Measurements from ENCODE around the gene COL5A2. TPM values are rescaled to one million over a fixed set of nuclear protein-coding genes. Genes with fewer than 3 reads are reported as not detected.
A peak's percentile ranks its signal among the peaks of the same experiment; 100 is the strongest.

Gene COL5A2
- total and polyA plus RNA-seq, 4 donors = 3.2 to 83.5 (median 9.1) TPM

GRCh38 chr2:189181706-189182105 is 2.1 kb upstream of the COL5A2 start:
- no peak for TF ChIP-seq JUND (IDR thresholded peaks at IDR 0.05)
- TF ChIP-seq, protein P1, sequence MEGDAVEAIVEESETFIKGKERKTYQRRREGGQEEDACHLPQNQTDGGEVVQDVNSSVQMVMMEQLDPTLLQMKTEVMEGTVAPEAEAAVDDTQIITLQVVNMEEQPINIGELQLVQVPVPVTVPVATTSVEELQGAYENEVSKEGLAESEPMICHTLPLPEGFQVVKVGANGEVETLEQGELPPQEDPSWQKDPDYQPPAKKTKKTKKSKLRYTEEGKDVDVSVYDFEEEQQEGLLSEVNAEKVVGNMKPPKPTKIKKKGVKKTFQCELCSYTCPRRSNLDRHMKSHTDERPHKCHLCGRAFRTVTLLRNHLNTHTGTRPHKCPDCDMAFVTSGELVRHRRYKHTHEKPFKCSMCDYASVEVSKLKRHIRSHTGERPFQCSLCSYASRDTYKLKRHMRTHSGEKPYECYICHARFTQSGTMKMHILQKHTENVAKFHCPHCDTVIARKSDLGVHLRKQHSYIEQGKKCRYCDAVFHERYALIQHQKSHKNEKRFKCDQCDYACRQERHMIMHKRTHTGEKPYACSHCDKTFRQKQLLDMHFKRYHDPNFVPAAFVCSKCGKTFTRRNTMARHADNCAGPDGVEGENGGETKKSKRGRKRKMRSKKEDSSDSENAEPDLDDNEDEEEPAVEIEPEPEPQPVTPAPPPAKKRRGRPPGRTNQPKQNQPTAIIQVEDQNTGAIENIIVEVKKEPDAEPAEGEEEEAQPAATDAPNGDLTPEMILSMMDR (IDR thresholded peaks at IDR 0.05; ENCODE audit: low read depth, low read length, missing input control) = no peak
- TF ChIP-seq GABPA (IDR thresholded peaks at IDR 0.05 in 1 of 2, conservative IDR thresholded peaks at IDR 0.05 in 1 of 2) = no peak
- TF ChIP-seq, protein P2, sequence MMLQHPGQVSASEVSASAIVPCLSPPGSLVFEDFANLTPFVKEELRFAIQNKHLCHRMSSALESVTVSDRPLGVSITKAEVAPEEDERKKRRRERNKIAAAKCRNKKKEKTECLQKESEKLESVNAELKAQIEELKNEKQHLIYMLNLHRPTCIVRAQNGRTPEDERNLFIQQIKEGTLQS (IDR thresholded peaks at IDR 0.05) = no peak
- Histone ChIP-seq H3K27ac (ENCODE audit: low read depth in 1 of 2, low read length in 2 of 2) (no peak overlapping the region), H3K27me3 (ENCODE audit: control insufficient read depth in 4 of 4, insufficient read depth in 4 of 4, low read length in 3 of 4) (no peaks in the 10 kb centered on the region), H3K4me1 (ENCODE audit: control insufficient read depth in 4 of 4, insufficient read depth in 4 of 4, low read length in 3 of 4) (peaks cover 0 to 11% (median 6%) of the 10 kb centered on the region in 4 donors), H3K36me3 (ENCODE audit: control insufficient read depth in 4 of 4, insufficient read depth in 3 of 4, low read depth in 1 of 4, low read length in 3 of 4) (peaks cover 0 to 2% (median 0%) of the 10 kb centered on the region in 4 donors), H3K9me3 (ENCODE audit: control insufficient read depth in 4 of 4, low read length in 3 of 4) (no peaks in the 10 kb centered on the region), H3K9ac (ENCODE audit: low read depth in 1 of 2, low read length in 2 of 2) (no peak overlapping the region), H3K4me3 (ENCODE audit: low read depth in 1 of 3, low read length in 3 of 3) (no peak overlapping the region)
- DNase-seq (ENCODE audit: low spot score) = no peak

- Histone ChIP-seq H3K9ac (ENCODE audit: low read depth in 1 of 2, low read length in 2 of 2) (peak overlapping the region; percentile 45 to 77), H3K27ac (ENCODE audit: low read depth in 1 of 2, low read length in 2 of 2) (peak overlapping the region; percentile 21 to 48), H3K4me1 (ENCODE audit: control insufficient read depth in 4 of 4, insufficient read depth in 4 of 4, low read length in 3 of 4) (peaks cover 0 to 17% (median 9%) of the 10 kb centered on the region in 4 donors), H3K36me3 (ENCODE audit: control insufficient read depth in 4 of 4, insufficient read depth in 3 of 4, low read depth in 1 of 4, low read length in 3 of 4) (no peaks in the 10 kb centered on the region), H3K27me3 (ENCODE audit: control insufficient read depth in 4 of 4, insufficient read depth in 4 of 4, low read length in 3 of 4) (no peaks in the 10 kb centered on the region), H3K9me3 (ENCODE audit: control insufficient read depth in 4 of 4, low read length in 3 of 4) (no peaks in the 10 kb centered on the region), H3K4me3 (ENCODE audit: low read depth in 1 of 3, low read length in 3 of 3) (peak overlapping the region; percentile 52 to 73 (median 60))
- DNase-seq (ENCODE audit: low spot score) = no peak
- TF ChIP-seq HNF4A (conservative IDR thresholded peaks at IDR 0.05) (peak in 1 of 2 donors; percentile 5), RAD21 (IDR thresholded peaks at IDR 0.05) (peak in 1 of 2 donors; percentile 17)
- TF ChIP-seq, protein P3, sequence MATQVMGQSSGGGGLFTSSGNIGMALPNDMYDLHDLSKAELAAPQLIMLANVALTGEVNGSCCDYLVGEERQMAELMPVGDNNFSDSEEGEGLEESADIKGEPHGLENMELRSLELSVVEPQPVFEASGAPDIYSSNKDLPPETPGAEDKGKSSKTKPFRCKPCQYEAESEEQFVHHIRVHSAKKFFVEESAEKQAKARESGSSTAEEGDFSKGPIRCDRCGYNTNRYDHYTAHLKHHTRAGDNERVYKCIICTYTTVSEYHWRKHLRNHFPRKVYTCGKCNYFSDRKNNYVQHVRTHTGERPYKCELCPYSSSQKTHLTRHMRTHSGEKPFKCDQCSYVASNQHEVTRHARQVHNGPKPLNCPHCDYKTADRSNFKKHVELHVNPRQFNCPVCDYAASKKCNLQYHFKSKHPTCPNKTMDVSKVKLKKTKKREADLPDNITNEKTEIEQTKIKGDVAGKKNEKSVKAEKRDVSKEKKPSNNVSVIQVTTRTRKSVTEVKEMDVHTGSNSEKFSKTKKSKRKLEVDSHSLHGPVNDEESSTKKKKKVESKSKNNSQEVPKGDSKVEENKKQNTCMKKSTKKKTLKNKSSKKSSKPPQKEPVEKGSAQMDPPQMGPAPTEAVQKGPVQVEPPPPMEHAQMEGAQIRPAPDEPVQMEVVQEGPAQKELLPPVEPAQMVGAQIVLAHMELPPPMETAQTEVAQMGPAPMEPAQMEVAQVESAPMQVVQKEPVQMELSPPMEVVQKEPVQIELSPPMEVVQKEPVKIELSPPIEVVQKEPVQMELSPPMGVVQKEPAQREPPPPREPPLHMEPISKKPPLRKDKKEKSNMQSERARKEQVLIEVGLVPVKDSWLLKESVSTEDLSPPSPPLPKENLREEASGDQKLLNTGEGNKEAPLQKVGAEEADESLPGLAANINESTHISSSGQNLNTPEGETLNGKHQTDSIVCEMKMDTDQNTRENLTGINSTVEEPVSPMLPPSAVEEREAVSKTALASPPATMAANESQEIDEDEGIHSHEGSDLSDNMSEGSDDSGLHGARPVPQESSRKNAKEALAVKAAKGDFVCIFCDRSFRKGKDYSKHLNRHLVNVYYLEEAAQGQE (IDR thresholded peaks at IDR 0.05) = no peak
- TF ChIP-seq, protein P4, sequence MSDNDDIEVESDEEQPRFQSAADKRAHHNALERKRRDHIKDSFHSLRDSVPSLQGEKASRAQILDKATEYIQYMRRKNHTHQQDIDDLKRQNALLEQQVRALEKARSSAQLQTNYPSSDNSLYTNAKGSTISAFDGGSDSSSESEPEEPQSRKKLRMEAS (IDR thresholded peaks at IDR 0.05) = peak; percentile 13
- WGBS = 3% methylated on average over 14 of the region's 14 CpGs
Observed at GRCh38 chr2:189178726-189179569, 613 bp downstream of the COL5A2 start.

DNA sequence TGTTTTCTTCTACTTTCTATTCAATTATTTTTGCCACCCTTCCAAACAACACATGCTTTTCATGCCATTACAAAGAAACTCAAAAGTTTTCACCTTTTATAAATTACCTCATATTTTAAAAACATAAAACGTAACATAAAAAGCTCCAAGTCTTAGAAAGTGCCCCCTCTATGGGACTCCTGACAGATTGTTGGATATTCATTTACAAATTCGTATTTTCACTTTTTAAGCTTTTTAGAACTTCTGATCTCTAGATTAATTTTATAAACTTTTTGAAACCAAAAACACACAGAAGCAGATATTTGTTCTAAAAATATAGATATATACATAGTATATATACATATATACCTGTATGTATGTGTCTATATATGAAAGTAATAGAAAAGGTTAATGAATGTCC is 1.5 kb downstream of the COL5A2 start:
- H3K4me3 ChIP-seq (ENCODE audit: low read depth in 1 of 3, low read length in 3 of 3) = no peak overlapping the region
- 16% methylated on average over 2 of the region's 2 CpGs for WGBS
- H3K9me3 ChIP-seq (ENCODE audit: control insufficient read depth in 4 of 4, low read length in 3 of 4) = no peaks in the 10 kb centered on the region
- H3K9ac ChIP-seq (ENCODE audit: low read depth in 1 of 2, low read length in 2 of 2) = no peak overlapping the region
- H3K27me3 ChIP-seq (ENCODE audit: control insufficient read depth in 4 of 4, insufficient read depth in 4 of 4, low read length in 3 of 4) = no peaks in the 10 kb centered on the region
- no peaks in the 10 kb centered on the region for H3K36me3 ChIP-seq (ENCODE audit: control insufficient read depth in 4 of 4, insufficient read depth in 3 of 4, low read depth in 1 of 4, low read length in 3 of 4)
- DNase-seq (ENCODE audit: low spot score) = no peak
- no peak overlapping the region for H3K27ac ChIP-seq (ENCODE audit: low read depth in 1 of 2, low read length in 2 of 2)
- TF ChIP-seq ZBTB33 (IDR thresholded peaks at IDR 0.05) (no peak), RAD21 (IDR thresholded peaks at IDR 0.05) (peak in 1 of 2 donors; percentile 41)
- peaks cover 0 to 17% (median 9%) of the 10 kb centered on the region in 4 donors for H3K4me1 ChIP-seq (ENCODE audit: control insufficient read depth in 4 of 4, insufficient read depth in 4 of 4, low read length in 3 of 4)
